HuH-7.5 (cell line): ENCODE measurements around the gene AMD1.
A peak's percentile ranks its signal among the peaks of the same experiment; 100 is the strongest.
"Not testable (repeated sequence)": the region's sequence is repeated elsewhere in the genome, so short reads cannot be mapped to it uniquely, and the experiment has no call there.

ENCODE experiments used
- DNase-seq: peaks from one replicate; pipeline ENCODE4 v3.0.0; 2011; ENCODE audit warnings: low spot score

Gene AMD1

GRCh38 chr6:110873981-110874879, at the start of gene AMD1:
Gene AMD1, plus strand, starts transcription at chr6:110874785. Its CDS starts 321 bp downstream, at chr6:110875106.
- peak; percentile 95 for DNase-seq

- DNase-seq: no peak
These were observed 48.1 kb upstream of the AMD1 start for GRCh38 chr6:110826236-110827129.

- DNase-seq: no peak
These were observed 46.2 kb upstream of the AMD1 start for GRCh38 chr6:110828396-110828795.

GRCh38 chr6:110831405-110831804, 43.2 kb upstream of the AMD1 start:
- no peak for DNase-seq

- DNase-seq: no peak
These were observed 40.8 kb upstream of the AMD1 start for GRCh38 chr6:110833831-110834230.

- not testable (repeated sequence) for DNase-seq
These were observed 38.8 kb upstream of the AMD1 start for GRCh38 chr6:110835751-110836150.

GRCh38 chr6:110841266-110841665, 33.3 kb upstream of the AMD1 start:
- no peak for DNase-seq

GRCh38 chr6:110849781-110850180, 24.8 kb upstream of the AMD1 start:
- no peak for DNase-seq

GRCh38 chr6:110852773-110853172, 21.8 kb upstream of the AMD1 start:
- DNase-seq: no peak

GRCh38 chr6:110853754-110854477, 20.7 kb upstream of the AMD1 start:
- DNase-seq: no peak

GRCh38 chr6:110856296-110856695, 18.3 kb upstream of the AMD1 start:
- DNase-seq: no peak

GRCh38 chr6:110858016-110858415, 16.6 kb upstream of the AMD1 start:
- DNase-seq: no peak

- no peak for DNase-seq
These were observed 15.9 kb upstream of the AMD1 start for GRCh38 chr6:110858562-110859214.

GRCh38 chr6:110859335-110859792, 15.2 kb upstream of the AMD1 start:
- no peak for DNase-seq

GRCh38 chr6:110864824-110865223, 9.8 kb upstream of the AMD1 start:
- no peak for DNase-seq

GRCh38 chr6:110874880-110875547, 429 bp downstream of the AMD1 start:
- DNase-seq: no peak

GRCh38 chr6:110875548-110876169, 1.1 kb downstream of the AMD1 start:
- no peak for DNase-seq

- DNase-seq: peak; percentile 83
These were observed 1.7 kb downstream of the AMD1 start for GRCh38 chr6:110876170-110876773.

- no peak for DNase-seq
These were observed 2.4 kb downstream of the AMD1 start for GRCh38 chr6:110876806-110877564.
